Erythroblast (primary cell): ENCODE data around the gene PRRX2.

Source experiments
- DNase-seq, 2 experiments: peaks; one replicate each; lab custom pipeline; 2025; lab: John Stamatoyannopoulos, UW
- GATA1 ChIP-seq: IDR thresholded peaks from 2 replicates; pipeline ENCODE4 v1.6.1; 2011; ENCODE audit warnings: low read depth, mild to moderate bottlenecking, control low read depth, low read length, moderate library complexity
- POLR2A ChIP-seq: IDR thresholded peaks from 2 replicates; pipeline ENCODE4 v1.6.1; 2011; ENCODE audit warnings: mild to moderate bottlenecking, low read length

PRRX2 gene

GRCh38 chr9:129641750-129642585 is 23.5 kb upstream of the PRRX2 start, which contains the start of gene ASB6:
TSS of gene ASB6 (minus strand) at chr9:129642151. CDS start at chr9:129641999, 152 bp downstream.
- TF ChIP-seq GATA1 (no peak), POLR2A (peak; percentile 77)
- peak; percentile 98 to 99 for DNase-seq

- DNase-seq, result no peak
- TF ChIP-seq POLR2A, result no peak
- TF ChIP-seq GATA1, result no peak
Measured at GRCh38 chr9:129643706-129644105, 21.7 kb upstream of the PRRX2 start.

GRCh38 chr9:129644365-129644764 is 21.1 kb upstream of the PRRX2 start:
- TF ChIP-seq GATA1 (no peak), POLR2A (no peak)
- no peak for DNase-seq

GRCh38 chr9:129644902-129645301 is 20.5 kb upstream of the PRRX2 start:
- TF ChIP-seq POLR2A (no peak), GATA1 (no peak)
- no peak for DNase-seq

- no peak for TF ChIP-seq GATA1
- TF ChIP-seq POLR2A, result no peak
- DNase-seq, result no peak
Measured at GRCh38 chr9:129646252-129646651, 19.2 kb upstream of the PRRX2 start.

GRCh38 chr9:129646654-129647053 is 18.8 kb upstream of the PRRX2 start:
- no peak for DNase-seq
- TF ChIP-seq GATA1 (no peak), POLR2A (no peak)

- TF ChIP-seq POLR2A (no peak), GATA1 (no peak)
Measured at GRCh38 chr9:129647635-129648034, 17.8 kb upstream of the PRRX2 start.

GRCh38 chr9:129648092-129648763 is 17.2 kb upstream of the PRRX2 start:
- no peak for TF ChIP-seq POLR2A
- no peak for TF ChIP-seq GATA1

More at GRCh38 chr9:129647635-129648034, 17.8 kb upstream of the PRRX2 start:
- no peak for DNase-seq

GRCh38 chr9:129648764-129649115 is 16.7 kb upstream of the PRRX2 start:
- no peak for DNase-seq
- TF ChIP-seq GATA1, result no peak
- no peak for TF ChIP-seq POLR2A

More at GRCh38 chr9:129648092-129648763, 17.2 kb upstream of the PRRX2 start:
- DNase-seq, result no peak

- no peak for TF ChIP-seq GATA1
- TF ChIP-seq POLR2A, result no peak
- no peak for DNase-seq
Measured at GRCh38 chr9:129649726-129650679, 15.4 kb upstream of the PRRX2 start.

GRCh38 chr9:129650680-129651235 is 14.7 kb upstream of the PRRX2 start:
- TF ChIP-seq POLR2A (no peak), GATA1 (no peak)
- DNase-seq, result no peak

- no peak for DNase-seq
- TF ChIP-seq POLR2A, result no peak
- TF ChIP-seq GATA1, result no peak
Measured at GRCh38 chr9:129653823-129654553, 11.5 kb upstream of the PRRX2 start.
